ENCODE results near the gene GPRIN1. TPM values are rescaled to one million over a fixed set of nuclear protein-coding genes. Genes with fewer than 3 reads are reported as not detected.
A peak's percentile ranks its signal among the peaks of the same experiment; 100 is the strongest.

Gene GPRIN1
- 4.1 and 6.1 TPM in 2 replicates for total RNA-seq (2012; rRNA removed)

DNA sequence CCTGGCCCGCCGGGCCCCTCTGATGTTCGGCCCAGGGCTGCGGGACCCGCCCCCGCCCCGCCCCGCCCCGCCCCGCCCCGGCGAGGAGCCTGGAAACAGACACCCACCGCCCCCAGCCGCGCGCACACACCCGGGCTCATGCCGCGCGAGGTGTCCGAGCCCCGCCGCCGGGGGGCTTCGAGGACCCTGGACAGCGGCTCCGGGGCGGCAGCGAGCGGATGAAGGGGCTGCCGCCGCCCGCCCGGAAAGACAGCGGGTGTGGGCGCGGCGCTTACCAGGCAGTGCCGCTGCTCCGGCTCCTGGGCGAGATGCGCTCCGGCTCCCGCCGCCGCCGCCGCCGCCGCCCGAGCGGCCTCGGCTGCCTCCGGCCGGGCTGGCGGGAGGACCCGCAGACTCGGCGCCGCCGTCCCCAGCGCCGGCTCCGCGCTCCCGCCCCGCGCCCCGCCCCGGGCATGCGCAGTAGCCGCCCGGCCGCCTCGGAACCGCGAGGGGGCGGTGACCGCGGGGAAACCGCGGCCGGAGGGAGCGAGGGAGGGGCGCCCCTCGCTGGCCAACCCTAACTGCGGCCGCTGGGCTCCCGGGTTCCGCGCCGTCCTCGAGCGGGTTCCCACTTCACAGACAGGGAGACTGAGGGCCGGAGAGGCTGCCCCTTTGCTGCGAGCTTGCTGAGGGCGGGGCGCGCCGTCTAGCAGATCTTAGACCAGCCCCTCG lies at the start of gene GPRIN1:
GPRIN1 (minus strand) TSS at position 433 of the 711 bp plus-strand sequence. CDS start 10,322 bp downstream, outside the sequence.
- Histone ChIP-seq H3K27me3 (ENCODE audit: control insufficient read depth, insufficient read depth, low read length) (no peaks in the 10 kb centered on the region), H3K4me2 (ENCODE audit: low read length) (peak within 1 kb of the TSS; percentile 87), H3K36me3 (ENCODE audit: insufficient read depth, low read length) (no peaks in the 10 kb centered on the region), H3K4me3 (ENCODE audit: low read length) (peak within 1 kb of the TSS; percentile 81), H3K4me1 (ENCODE audit: control insufficient read depth, insufficient read depth, low read length) (peaks cover 21% of the 10 kb centered on the region), H3K9me3 (replicated peaks; ENCODE audit: low read length) (no peaks in the 10 kb centered on the region), H3K9ac (ENCODE audit: low read depth, low read length) (peak within 1 kb of the TSS; percentile 59)

DNA sequence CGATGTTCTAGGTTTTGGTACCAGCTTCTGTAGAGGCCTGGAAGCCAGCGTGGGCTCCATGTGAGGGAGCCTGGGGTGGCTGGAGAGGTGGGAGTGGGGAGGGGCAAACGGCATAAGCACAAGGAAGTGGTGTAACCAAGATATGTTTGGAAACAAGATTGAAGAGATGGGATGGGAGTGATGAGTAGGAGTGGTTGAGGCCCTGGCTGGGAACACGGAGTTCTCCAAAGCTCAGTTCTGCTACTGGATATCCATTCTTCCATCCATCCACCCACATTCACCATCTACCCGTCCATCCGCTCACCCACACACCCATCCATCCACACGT lies 49.5 kb upstream of the GPRIN1 start:
- H3K36me3 ChIP-seq (ENCODE audit: insufficient read depth, low read length) = peaks cover 8% of the 10 kb centered on the region
- H3K9ac ChIP-seq (ENCODE audit: low read depth, low read length) = no peak overlapping the region
- H3K4me3 ChIP-seq (ENCODE audit: low read length) = no peak overlapping the region

DNA sequence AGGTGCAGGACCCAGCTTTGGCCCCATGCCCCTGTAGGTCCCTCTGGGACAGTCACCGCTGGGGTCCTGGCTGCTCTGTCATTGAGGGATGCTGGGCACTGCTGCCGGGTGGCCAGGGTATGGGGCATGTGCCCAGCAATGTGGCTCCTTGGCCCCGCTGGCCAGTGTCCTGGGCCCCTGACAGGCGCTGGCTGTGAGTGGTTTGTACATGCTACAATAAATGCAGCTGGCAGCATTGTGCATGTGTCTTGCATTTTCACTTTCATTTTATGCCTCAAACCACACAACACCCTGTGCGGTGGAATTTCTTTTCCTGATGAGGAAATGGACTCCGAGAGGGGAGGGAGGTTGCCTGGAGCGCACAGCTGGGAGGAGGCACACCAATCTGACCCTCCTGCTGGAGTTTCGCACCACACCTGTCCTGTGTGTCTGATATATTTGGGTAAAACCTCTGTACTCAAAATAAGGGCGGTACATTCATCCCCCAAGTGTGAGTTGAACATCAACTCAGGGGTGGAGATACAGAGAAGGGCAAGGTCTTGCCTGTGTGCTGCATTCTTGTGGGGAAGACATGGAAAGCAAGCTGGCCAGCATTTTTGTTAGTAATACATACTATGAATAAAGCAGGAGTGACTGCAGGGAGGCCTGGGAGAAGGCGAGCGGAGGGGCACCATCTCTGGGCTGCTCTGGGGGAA lies 49.0 kb upstream of the GPRIN1 start:
- Histone ChIP-seq H3K4me1 (ENCODE audit: control insufficient read depth, insufficient read depth, low read length) (no peaks in the 10 kb centered on the region), H3K27me3 (ENCODE audit: control insufficient read depth, insufficient read depth, low read length) (peaks cover 8% of the 10 kb centered on the region), H3K4me2 (ENCODE audit: low read length) (no peak overlapping the region), H3K9me3 (replicated peaks; ENCODE audit: low read length) (no peaks in the 10 kb centered on the region), H3K9ac (ENCODE audit: low read depth, low read length) (no peak overlapping the region), H3K36me3 (ENCODE audit: insufficient read depth, low read length) (peaks cover 11% of the 10 kb centered on the region), H3K4me3 (ENCODE audit: low read length) (no peak overlapping the region)

More for the DNA sequence above, 49.5 kb upstream of the GPRIN1 start:
- Histone ChIP-seq H3K4me2 (ENCODE audit: low read length) (no peak overlapping the region), H3K27me3 (ENCODE audit: control insufficient read depth, insufficient read depth, low read length) (peaks cover 13% of the 10 kb centered on the region), H3K9me3 (replicated peaks; ENCODE audit: low read length) (no peaks in the 10 kb centered on the region), H3K4me1 (ENCODE audit: control insufficient read depth, insufficient read depth, low read length) (no peaks in the 10 kb centered on the region)

DNA sequence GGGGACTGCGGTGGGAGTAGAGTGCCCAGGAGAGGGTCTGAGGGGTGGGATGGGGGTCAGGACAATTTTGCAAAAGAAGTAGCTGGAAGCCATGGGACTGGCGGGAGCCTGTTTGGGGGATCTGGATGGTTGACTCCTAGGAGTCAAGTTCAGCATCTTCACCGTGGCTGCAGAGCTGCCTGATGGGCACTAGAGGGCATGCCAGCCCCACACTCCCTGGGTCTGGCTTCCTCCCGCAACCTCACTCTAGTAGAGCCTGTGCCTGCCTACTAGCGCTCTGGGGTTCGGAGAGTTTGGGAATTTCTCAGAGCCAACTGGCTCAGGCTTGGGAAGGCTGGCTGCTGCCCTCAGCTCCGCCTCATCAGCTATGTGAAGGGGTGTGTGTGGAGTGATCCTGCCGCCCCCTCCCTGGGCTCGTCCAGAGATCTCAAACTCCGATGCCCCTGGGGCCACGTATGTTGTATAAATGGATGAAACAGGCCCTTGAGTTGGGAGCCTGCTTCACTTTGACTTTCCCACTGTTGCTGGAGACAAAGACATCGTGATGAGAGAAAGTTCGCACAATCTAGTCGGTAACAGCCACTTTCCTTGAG lies 48.1 kb upstream of the GPRIN1 start:
- H3K9me3 ChIP-seq (replicated peaks; ENCODE audit: low read length) = no peaks in the 10 kb centered on the region
- peaks cover 16% of the 10 kb centered on the region for H3K36me3 ChIP-seq (ENCODE audit: insufficient read depth, low read length)
- H3K4me1 ChIP-seq (ENCODE audit: control insufficient read depth, insufficient read depth, low read length) = peaks cover 9% of the 10 kb centered on the region
- no peak overlapping the region for H3K4me2 ChIP-seq (ENCODE audit: low read length)
- H3K27me3 ChIP-seq (ENCODE audit: control insufficient read depth, insufficient read depth, low read length) = peaks cover 2% of the 10 kb centered on the region
- H3K4me3 ChIP-seq (ENCODE audit: low read length) = no peak overlapping the region
- no peak overlapping the region for H3K9ac ChIP-seq (ENCODE audit: low read depth, low read length)

DNA sequence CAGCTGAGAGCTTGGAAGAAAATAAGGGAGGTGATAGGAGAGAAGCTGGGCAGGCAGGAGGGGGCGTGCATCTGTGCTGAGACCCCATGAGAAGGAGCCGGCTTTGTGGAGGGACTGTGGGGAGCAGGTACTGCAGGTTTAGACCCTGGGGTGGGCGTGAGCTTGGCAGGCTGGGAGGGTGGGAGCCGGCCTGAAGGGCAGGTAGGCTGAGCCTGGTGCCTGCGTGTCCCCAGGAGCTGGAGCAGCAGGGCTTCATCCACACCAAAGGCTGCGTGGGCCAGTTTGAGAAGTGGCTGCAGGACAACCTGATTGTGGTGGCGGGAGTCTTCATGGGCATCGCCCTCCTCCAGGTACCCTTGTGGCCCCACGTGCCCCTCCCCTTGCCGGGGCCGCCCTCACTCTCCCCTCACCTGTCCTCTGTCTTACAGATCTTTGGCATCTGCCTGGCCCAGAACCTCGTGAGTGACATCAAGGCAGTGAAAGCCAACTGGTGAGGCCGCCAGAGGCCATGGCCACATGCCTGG lies 46.6 kb upstream of the GPRIN1 start:
- Histone ChIP-seq H3K4me1 (ENCODE audit: control insufficient read depth, insufficient read depth, low read length) (peaks cover 15% of the 10 kb centered on the region), H3K36me3 (ENCODE audit: insufficient read depth, low read length) (peaks cover 16% of the 10 kb centered on the region), H3K9me3 (replicated peaks; ENCODE audit: low read length) (no peaks in the 10 kb centered on the region), H3K27me3 (ENCODE audit: control insufficient read depth, insufficient read depth, low read length) (no peaks in the 10 kb centered on the region), H3K9ac (ENCODE audit: low read depth, low read length) (no peak overlapping the region), H3K4me2 (ENCODE audit: low read length) (no peak overlapping the region), H3K4me3 (ENCODE audit: low read length) (no peak overlapping the region)

DNA sequence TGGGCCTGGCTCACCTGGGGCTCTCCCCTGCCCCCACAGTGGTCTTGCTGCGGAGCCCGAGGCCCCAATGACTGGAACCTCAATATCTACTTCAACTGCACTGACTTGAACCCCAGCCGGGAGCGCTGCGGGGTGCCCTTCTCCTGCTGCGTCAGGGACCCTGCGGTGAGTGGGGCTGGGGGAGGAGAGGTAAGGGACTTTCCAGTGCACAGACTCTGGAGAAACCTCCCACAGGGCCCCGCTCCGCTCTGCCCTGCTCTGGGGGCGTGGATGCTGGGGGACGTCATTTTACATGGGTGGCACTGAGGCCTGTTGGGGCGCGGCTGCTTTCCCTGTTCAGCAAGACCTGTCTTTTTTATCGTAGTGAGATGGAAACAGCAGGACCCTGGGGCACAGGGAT lies 44.9 kb upstream of the GPRIN1 start:
- H3K4me2 ChIP-seq (ENCODE audit: low read length) = no peak overlapping the region
- no peaks in the 10 kb centered on the region for H3K27me3 ChIP-seq (ENCODE audit: control insufficient read depth, insufficient read depth, low read length)
- H3K9ac ChIP-seq (ENCODE audit: low read depth, low read length) = no peak overlapping the region
- H3K9me3 ChIP-seq (replicated peaks; ENCODE audit: low read length) = no peaks in the 10 kb centered on the region
- peaks cover 17% of the 10 kb centered on the region for H3K4me1 ChIP-seq (ENCODE audit: control insufficient read depth, insufficient read depth, low read length)
- H3K36me3 ChIP-seq (ENCODE audit: insufficient read depth, low read length) = peaks cover 16% of the 10 kb centered on the region
- H3K4me3 ChIP-seq (ENCODE audit: low read length) = no peak overlapping the region

DNA sequence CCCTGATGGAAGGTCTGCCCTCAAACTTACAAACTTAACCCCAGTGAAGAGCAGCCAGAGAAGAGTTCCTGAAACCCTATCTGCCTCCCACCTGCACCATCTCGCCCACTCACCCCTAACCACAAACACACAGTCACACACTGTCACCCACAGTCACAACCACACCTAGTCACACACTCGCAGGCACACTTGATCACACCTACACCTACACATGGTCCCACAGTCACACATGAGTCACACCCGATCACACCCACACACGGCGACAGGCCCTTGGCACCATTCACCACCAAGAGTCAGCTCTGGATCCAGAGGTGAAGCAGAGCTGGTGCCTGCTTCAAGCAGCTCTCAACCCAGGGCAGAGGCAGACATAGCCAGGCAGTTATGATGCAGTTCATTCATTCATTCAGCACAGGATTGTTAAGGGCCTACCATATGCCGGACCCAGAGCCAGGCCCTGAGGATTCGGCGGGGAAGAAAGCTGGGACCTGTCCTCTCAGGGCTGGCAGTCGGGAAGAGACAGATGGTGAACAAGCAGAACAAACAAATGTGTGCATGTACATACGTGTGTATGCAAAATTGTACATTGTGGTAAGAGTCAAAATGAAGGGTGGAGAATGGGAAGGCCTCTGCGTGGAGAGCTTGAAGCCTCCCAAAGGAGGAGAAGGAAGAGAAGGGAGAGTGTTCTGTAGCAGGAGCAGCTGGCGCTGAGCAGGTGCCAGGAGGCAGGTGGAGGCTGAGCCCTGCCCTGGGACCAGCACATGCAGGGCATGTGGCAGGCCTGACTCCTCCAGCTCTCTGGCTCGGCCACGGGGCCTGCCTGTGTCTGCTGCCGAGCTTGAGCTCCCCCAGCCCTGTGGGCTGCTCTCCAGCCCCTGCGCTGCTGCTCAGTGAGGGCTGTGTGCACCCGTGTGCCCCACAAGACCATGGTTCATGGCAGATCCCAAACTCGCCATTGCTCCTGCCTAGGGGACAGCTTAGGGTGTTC lies 43.7 kb upstream of the GPRIN1 start:
- Histone ChIP-seq H3K9me3 (replicated peaks; ENCODE audit: low read length) (no peaks in the 10 kb centered on the region), H3K4me3 (ENCODE audit: low read length) (no peak overlapping the region), H3K27me3 (ENCODE audit: control insufficient read depth, insufficient read depth, low read length) (no peaks in the 10 kb centered on the region), H3K4me1 (ENCODE audit: control insufficient read depth, insufficient read depth, low read length) (peaks cover 20% of the 10 kb centered on the region), H3K9ac (ENCODE audit: low read depth, low read length) (no peak overlapping the region), H3K4me2 (ENCODE audit: low read length) (no peak overlapping the region), H3K36me3 (ENCODE audit: insufficient read depth, low read length) (peaks cover 16% of the 10 kb centered on the region)

DNA sequence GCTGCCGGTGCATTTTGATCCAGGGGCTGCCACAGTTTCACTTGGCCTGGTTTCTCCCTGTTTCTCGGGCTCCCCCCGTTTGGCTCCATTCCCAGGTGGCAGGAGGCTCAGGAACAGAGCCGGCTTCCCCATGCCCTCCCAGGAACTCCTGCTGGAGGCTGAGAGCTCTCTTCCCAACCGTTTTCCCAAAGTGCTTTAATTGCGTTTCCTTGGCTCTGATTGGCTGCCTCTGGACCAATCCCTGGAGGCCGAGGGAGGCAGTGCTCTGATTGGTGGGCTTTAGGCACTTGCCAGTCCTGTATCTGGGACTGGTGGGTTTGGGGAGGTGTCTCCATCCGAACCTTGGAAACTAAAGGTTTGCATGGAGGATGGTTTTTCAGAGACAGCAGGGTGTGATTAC lies 42.2 kb upstream of the GPRIN1 start:
- H3K9ac ChIP-seq (ENCODE audit: low read depth, low read length) = no peak overlapping the region
- H3K9me3 ChIP-seq (replicated peaks; ENCODE audit: low read length) = no peaks in the 10 kb centered on the region
- H3K4me1 ChIP-seq (ENCODE audit: control insufficient read depth, insufficient read depth, low read length) = peaks cover 28% of the 10 kb centered on the region
- no peak overlapping the region for H3K4me3 ChIP-seq (ENCODE audit: low read length)
- H3K4me2 ChIP-seq (ENCODE audit: low read length) = no peak overlapping the region
- H3K27me3 ChIP-seq (ENCODE audit: control insufficient read depth, insufficient read depth, low read length) = no peaks in the 10 kb centered on the region
- peaks cover 9% of the 10 kb centered on the region for H3K36me3 ChIP-seq (ENCODE audit: insufficient read depth, low read length)

DNA sequence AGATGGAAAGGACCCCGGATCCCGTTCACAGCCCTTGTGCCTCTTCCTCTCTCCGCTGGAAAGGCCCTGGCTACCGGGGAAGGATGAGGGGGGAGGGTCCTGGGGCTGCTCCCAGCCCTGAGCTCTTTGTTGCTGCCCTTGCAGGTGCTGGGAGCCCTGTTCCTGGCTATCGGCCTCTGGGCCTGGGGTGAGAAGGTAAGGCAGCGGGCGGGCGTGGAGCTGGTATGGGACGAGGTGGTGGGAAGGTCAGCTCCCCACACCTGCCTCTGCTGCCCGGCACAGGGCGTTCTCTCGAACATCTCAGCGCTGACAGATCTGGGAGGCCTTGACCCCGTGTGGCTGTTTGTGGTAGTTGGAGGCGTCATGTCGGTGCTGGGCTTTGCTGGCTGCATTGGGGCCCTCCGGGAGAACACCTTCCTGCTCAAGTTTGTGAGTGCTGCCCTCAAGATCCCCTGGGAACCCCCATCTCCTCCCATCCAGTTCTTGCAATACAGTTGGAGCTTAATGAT lies 41.6 kb upstream of the GPRIN1 start:
- no peak overlapping the region for H3K4me2 ChIP-seq (ENCODE audit: low read length)

DNA sequence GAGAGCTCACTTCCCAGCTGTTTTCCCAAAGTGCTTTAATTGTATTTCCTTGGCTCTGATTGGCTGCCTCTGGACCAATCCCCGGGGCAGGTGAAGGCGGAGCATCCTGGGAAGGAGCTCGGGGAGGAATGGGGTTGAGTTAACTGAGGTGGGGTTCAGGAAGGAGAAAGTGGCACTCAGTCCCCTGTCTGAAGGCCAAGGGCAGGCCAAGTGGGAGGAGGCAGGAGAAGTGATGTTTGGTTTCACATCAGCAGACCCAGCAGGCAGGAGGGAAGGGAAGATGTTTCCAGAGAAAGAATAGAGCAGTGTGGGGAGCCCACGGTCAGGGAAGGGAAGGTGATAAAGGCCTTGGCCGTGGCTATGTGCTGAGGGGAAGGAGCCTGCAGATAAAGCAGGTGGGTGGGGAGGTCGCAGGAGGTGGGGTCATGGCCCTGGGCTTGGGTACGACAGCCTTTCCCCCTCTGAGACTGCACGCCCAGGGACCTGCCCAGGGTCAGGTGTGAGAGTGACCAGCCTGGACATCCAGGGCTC lies 40.5 kb upstream of the GPRIN1 start:
- Histone ChIP-seq H3K9me3 (replicated peaks; ENCODE audit: low read length) (no peaks in the 10 kb centered on the region), H3K9ac (ENCODE audit: low read depth, low read length) (no peak overlapping the region), H3K4me2 (ENCODE audit: low read length) (no peak overlapping the region), H3K4me1 (ENCODE audit: control insufficient read depth, insufficient read depth, low read length) (peaks cover 34% of the 10 kb centered on the region), H3K27me3 (ENCODE audit: control insufficient read depth, insufficient read depth, low read length) (no peaks in the 10 kb centered on the region), H3K4me3 (ENCODE audit: low read length) (no peak overlapping the region), H3K36me3 (ENCODE audit: insufficient read depth, low read length) (peaks cover 7% of the 10 kb centered on the region)

More for the DNA sequence above, 41.6 kb upstream of the GPRIN1 start:
- Histone ChIP-seq H3K4me3 (ENCODE audit: low read length) (no peak overlapping the region), H3K36me3 (ENCODE audit: insufficient read depth, low read length) (peaks cover 7% of the 10 kb centered on the region), H3K9ac (ENCODE audit: low read depth, low read length) (no peak overlapping the region), H3K9me3 (replicated peaks; ENCODE audit: low read length) (no peaks in the 10 kb centered on the region), H3K27me3 (ENCODE audit: control insufficient read depth, insufficient read depth, low read length) (no peaks in the 10 kb centered on the region), H3K4me1 (ENCODE audit: control insufficient read depth, insufficient read depth, low read length) (peaks cover 32% of the 10 kb centered on the region)

All from skeletal muscle satellite cell (primary cell).